ENCODE data around the gene ZFAND3. TPM values are rescaled to one million over a fixed set of nuclear protein-coding genes. Genes with fewer than 3 reads are reported as not detected.

Gene ZFAND3
- total and polyA plus RNA-seq, 4 donors = 24.5 to 152 (median 81.6) TPM

DNA sequence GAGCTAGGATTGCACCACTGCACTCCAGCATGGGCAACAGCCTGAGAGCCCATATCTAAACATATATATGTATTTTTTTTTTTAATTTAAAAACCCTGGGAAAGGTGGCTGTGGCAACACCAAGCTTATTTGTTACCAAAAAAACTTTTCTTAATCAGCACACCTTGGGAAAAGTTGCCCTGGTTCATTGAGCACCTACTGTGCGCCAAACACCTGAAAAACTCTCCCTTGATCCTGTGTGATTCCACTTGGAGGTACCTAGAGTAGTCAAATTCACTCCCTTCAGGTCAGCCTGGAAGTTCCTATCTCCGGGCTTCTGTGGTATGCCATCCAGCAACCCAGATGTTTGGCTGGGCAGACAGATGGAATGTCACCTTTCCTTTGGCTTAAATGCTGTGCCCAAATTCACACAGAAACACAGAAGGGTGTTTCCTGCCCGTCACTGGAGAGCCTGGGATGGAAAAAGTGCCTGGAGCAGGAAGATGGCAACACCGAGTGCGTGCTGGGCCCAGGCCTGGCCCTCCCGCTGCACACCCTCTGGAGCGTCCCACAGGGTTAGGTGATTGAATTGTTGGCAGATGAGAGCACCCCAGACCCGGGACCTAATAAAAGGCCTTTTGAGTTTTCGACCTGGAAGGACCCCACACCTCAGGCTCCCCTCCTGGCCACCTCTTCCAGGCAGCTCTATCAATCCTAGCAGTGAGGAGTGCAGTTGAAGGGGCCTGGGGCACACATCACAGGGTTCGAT is 337.5 kb downstream of the ZFAND3 start:
- no peak overlapping the region for H3K4me3 ChIP-seq (ENCODE audit: low read depth, low read length)
- H3K9me3 ChIP-seq (ENCODE audit: control insufficient read depth, insufficient read depth, low read length) = no peaks in the 10 kb centered on the region
- H3K27me3 ChIP-seq (ENCODE audit: control insufficient read depth, insufficient read depth, low read length) = no peaks in the 10 kb centered on the region
- DNase-seq (ENCODE audit: low read depth in 4 of 6, low spot score in 6 of 6) = no peak
- 100% methylated on average over 5 of the region's 10 CpGs for WGBS (ENCODE audit: insufficient coverage)
- peaks cover 25% of the 10 kb centered on the region for H3K4me1 ChIP-seq (ENCODE audit: control insufficient read depth, insufficient read depth, low read length)
- H3K27ac ChIP-seq (ENCODE audit: low read depth, low read length) = no peak overlapping the region
- peaks cover 49% of the 10 kb centered on the region for H3K36me3 ChIP-seq (ENCODE audit: control insufficient read depth, insufficient read depth, low read length)

DNA sequence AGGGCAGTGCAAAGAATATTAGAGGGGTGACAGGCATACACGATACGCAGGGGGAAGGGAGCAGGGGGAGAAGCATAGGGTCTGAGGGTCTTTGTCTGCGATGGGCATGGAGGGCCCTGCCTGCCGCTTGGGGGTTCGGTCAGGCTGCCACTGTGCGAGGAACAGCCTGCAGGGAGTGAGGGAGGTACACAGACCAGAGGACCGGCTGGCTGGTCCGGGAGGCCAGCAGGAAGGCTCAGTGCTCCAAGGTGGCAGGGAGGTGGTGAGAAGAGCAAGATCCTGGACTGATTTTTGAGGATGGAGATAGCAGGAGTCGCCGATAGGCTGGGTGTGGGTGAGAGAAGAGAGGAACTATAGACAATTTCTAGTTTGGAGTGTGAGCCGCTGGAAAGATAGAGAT is 338.4 kb downstream of the ZFAND3 start:
- WGBS (ENCODE audit: insufficient coverage) = 93% methylated on average over 11 of the region's 11 CpGs
- DNase-seq (ENCODE audit: low read depth in 4 of 6, low spot score in 6 of 6) = no peak
- Histone ChIP-seq H3K36me3 (ENCODE audit: control insufficient read depth, insufficient read depth, low read length) (peaks cover 47% of the 10 kb centered on the region), H3K4me3 (ENCODE audit: low read depth, low read length) (no peak overlapping the region), H3K9me3 (ENCODE audit: control insufficient read depth, insufficient read depth, low read length) (no peaks in the 10 kb centered on the region), H3K27ac (ENCODE audit: low read depth, low read length) (no peak overlapping the region), H3K4me1 (ENCODE audit: control insufficient read depth, insufficient read depth, low read length) (peaks cover 21% of the 10 kb centered on the region), H3K27me3 (ENCODE audit: control insufficient read depth, insufficient read depth, low read length) (no peaks in the 10 kb centered on the region)

DNA sequence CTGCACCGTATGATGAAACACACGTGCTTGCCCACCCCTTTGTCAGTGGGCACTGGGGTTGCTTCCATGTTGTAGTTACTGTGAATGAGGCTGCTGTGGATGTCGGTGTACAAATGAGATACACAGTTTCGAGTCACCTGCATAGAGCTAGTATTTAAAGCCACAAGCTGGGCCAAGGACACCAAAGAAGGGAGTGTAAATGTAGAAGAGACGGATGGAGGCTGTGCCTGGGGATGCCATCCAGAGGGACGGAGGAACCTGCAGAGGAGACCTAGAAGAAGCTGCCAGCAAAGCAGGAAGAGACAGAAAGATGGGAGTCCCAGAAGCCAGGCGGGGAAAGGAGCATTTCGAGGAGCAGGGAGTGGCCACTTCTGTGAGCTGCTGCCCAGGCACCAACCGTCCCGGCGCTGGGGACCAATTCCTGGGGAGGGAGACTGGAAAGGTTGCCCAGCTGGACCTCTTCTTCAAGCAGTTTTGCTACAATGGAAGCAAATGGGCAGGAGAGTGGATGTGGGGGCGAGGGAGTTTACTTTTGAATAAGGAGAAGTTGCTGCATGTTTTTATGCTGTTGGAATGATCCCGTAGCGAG is 339.3 kb downstream of the ZFAND3 start:
- DNase-seq (ENCODE audit: low read depth in 4 of 6, low spot score in 6 of 6) = no peak
- WGBS (ENCODE audit: insufficient coverage) = 81% methylated on average over 14 of the region's 14 CpGs

DNA sequence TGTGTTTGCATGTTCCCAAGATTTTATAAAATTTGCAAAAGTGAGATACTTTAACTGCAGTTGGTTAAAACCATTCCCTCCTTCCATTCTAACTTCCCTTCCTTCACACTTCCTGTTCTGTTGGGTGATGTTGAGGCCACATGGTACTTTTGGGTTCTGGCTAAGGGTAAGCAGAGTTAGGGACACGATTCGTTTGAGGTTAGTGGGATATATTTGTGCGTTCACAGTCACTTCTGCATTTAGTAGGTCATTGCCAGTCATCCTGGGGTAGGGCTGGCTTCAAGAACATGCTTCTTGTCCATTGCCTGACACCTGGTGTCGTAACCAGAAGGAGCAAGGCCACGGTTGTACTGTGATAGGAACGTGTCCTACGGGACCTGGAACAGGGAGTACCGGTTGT is 340.1 kb downstream of the ZFAND3 start:
- Histone ChIP-seq H3K4me1 (ENCODE audit: control insufficient read depth, insufficient read depth, low read length) (peaks cover 11% of the 10 kb centered on the region), H3K36me3 (ENCODE audit: control insufficient read depth, insufficient read depth, low read length) (peaks cover 37% of the 10 kb centered on the region), H3K27me3 (ENCODE audit: control insufficient read depth, insufficient read depth, low read length) (no peaks in the 10 kb centered on the region), H3K27ac (ENCODE audit: low read depth, low read length) (no peak overlapping the region), H3K9me3 (ENCODE audit: control insufficient read depth, insufficient read depth, low read length) (no peaks in the 10 kb centered on the region), H3K4me3 (ENCODE audit: low read depth, low read length) (no peak overlapping the region)
- no peak for DNase-seq (ENCODE audit: low read depth in 4 of 6, low spot score in 6 of 6)
- 58% methylated on average over 3 of the region's 8 CpGs for WGBS (ENCODE audit: insufficient coverage)

More for the DNA sequence above, 339.3 kb downstream of the ZFAND3 start:
- no peaks in the 10 kb centered on the region for H3K9me3 ChIP-seq (ENCODE audit: control insufficient read depth, insufficient read depth, low read length)
- H3K27me3 ChIP-seq (ENCODE audit: control insufficient read depth, insufficient read depth, low read length) = no peaks in the 10 kb centered on the region
- no peak overlapping the region for H3K4me3 ChIP-seq (ENCODE audit: low read depth, low read length)
- peaks cover 42% of the 10 kb centered on the region for H3K36me3 ChIP-seq (ENCODE audit: control insufficient read depth, insufficient read depth, low read length)
- H3K27ac ChIP-seq (ENCODE audit: low read depth, low read length) = no peak overlapping the region
- peaks cover 17% of the 10 kb centered on the region for H3K4me1 ChIP-seq (ENCODE audit: control insufficient read depth, insufficient read depth, low read length)

DNA sequence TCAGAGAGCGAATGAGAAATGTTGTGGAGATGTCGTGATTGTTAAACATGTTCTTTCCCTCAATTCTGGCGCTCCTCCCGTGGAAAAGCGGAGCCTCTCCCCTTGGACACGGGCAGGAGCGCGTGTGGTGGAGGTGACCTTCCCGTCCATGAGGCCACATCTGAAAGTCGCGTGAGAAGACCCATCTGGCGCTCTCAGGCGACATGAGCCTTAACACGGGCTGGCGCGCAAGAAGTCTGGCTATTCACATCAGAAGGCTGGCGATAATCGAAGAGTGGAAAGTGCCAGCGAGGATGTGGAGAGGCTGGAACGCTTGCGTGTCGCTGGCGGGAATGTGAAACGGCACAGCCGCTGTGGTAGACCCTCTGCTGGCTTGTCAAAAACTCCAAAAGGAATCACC is 341.3 kb downstream of the ZFAND3 start:
- no peaks in the 10 kb centered on the region for H3K27me3 ChIP-seq (ENCODE audit: control insufficient read depth, insufficient read depth, low read length)
- no peaks in the 10 kb centered on the region for H3K4me1 ChIP-seq (ENCODE audit: control insufficient read depth, insufficient read depth, low read length)
- H3K27ac ChIP-seq (ENCODE audit: low read depth, low read length) = no peak overlapping the region
- no peak for DNase-seq (ENCODE audit: low read depth in 4 of 6, low spot score in 6 of 6)
- H3K9me3 ChIP-seq (ENCODE audit: control insufficient read depth, insufficient read depth, low read length) = no peaks in the 10 kb centered on the region
- no peak overlapping the region for H3K4me3 ChIP-seq (ENCODE audit: low read depth, low read length)
- peaks cover 28% of the 10 kb centered on the region for H3K36me3 ChIP-seq (ENCODE audit: control insufficient read depth, insufficient read depth, low read length)
- WGBS (ENCODE audit: insufficient coverage) = 94% methylated on average over 25 of the region's 25 CpGs

DNA sequence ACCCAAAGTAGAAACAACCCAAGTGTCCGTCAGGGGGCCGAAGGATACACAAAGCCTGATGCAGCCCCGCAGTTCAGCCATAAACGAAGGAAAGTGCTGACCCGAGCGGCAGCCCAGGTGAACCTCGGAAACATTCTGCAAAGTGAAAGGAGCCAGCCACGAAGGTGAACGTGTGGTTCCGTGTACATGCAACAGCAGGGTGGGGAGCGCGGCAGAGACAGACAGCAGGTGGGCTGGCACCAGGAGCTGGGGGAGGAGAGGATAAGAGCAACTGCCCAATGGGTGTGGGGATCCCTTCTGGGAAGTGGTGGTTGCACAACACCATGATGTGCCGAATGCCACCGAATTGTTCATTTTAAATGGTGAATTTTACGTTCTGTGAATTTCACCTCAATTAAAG is 341.8 kb downstream of the ZFAND3 start:
- no peak overlapping the region for H3K4me3 ChIP-seq (ENCODE audit: low read depth, low read length)
- H3K27ac ChIP-seq (ENCODE audit: low read depth, low read length) = no peak overlapping the region
- H3K36me3 ChIP-seq (ENCODE audit: control insufficient read depth, insufficient read depth, low read length) = peaks cover 28% of the 10 kb centered on the region
- WGBS (ENCODE audit: insufficient coverage) = 94% methylated on average over 12 of the region's 15 CpGs
- no peaks in the 10 kb centered on the region for H3K9me3 ChIP-seq (ENCODE audit: control insufficient read depth, insufficient read depth, low read length)
- no peaks in the 10 kb centered on the region for H3K27me3 ChIP-seq (ENCODE audit: control insufficient read depth, insufficient read depth, low read length)
- no peak for DNase-seq (ENCODE audit: low read depth in 4 of 6, low spot score in 6 of 6)
- H3K4me1 ChIP-seq (ENCODE audit: control insufficient read depth, insufficient read depth, low read length) = no peaks in the 10 kb centered on the region

DNA sequence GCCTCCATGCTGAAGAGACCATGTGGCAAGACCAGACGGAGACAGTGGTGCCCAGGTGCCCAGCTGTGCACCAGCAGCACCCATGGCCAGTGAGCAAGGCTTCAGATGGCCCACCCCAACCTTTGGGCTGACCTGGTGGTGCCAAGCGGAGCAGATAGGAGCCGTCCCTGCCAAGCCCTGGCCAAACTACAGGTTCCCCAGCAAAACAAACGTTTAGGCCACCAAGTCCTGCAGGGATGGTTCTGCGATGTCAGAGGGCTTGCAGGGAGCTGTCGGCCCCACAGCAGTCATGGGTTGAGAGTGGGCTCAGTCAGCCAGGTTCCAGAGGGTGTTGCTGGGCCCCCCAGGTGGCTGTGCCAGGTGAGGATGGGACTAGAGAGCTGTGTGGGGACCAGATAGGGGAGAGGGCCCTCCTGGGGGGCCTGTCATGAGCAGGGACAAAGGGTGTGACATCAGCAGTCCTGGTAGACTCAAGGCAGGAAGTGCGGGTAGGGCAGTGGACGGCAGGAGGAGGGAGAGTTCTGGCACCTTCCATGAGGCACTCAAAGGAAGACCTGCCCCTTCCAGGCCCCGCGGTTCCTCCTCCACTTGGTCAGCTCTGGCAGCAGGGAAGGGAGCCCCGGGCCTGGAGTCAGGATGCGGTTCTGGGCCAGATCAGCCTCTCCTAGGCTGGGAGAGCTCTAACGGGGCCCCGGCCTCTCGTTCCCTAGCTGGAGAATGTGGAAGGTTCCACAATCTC is 342.4 kb downstream of the ZFAND3 start:
- no peaks in the 10 kb centered on the region for H3K4me1 ChIP-seq (ENCODE audit: control insufficient read depth, insufficient read depth, low read length)
- H3K27ac ChIP-seq (ENCODE audit: low read depth, low read length) = no peak overlapping the region
- no peaks in the 10 kb centered on the region for H3K9me3 ChIP-seq (ENCODE audit: control insufficient read depth, insufficient read depth, low read length)
- H3K4me3 ChIP-seq (ENCODE audit: low read depth, low read length) = no peak overlapping the region
- H3K36me3 ChIP-seq (ENCODE audit: control insufficient read depth, insufficient read depth, low read length) = peaks cover 28% of the 10 kb centered on the region
- H3K27me3 ChIP-seq (ENCODE audit: control insufficient read depth, insufficient read depth, low read length) = no peaks in the 10 kb centered on the region
- no peak for DNase-seq (ENCODE audit: low read depth in 4 of 6, low spot score in 6 of 6)
- 90% methylated on average over 15 of the region's 15 CpGs for WGBS (ENCODE audit: insufficient coverage)

DNA sequence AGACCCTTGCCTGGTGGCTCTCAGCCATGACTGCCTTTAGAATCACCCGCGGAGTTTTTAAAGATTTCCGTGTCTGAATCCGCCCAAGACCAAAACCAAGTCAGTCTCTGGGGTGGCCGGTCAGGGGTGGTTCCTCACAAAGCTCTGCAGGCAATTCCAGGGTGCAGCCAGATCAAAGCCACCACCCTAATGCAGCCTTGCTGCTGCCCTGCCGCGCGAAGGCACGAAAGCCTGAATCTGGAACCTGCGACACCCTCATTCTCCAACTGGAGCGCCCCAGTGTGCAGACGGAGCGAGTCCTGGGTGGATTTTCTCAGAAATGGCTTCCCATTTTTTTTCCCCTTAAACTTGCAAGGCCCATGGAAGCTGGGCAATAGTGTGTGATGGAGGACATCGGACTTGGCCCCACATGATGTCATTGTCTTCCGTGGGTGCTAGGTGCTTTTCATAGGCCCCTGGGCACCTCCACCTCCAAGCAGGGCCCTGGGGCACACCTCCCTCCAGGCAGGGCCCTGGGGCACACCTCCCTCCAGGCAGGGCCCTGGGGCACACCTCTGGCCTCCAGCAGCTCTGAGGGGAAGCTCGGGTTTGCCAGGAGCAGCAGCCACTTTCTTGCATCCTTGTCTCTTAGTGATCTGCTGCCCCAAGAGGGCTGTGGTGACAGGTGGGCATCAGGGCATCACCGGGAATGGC is 343.1 kb downstream of the ZFAND3 start:
- DNase-seq (ENCODE audit: low read depth in 4 of 6, low spot score in 6 of 6) = no peak
- Histone ChIP-seq H3K4me3 (ENCODE audit: low read depth, low read length) (no peak overlapping the region), H3K27ac (ENCODE audit: low read depth, low read length) (no peak overlapping the region), H3K27me3 (ENCODE audit: control insufficient read depth, insufficient read depth, low read length) (no peaks in the 10 kb centered on the region), H3K9me3 (ENCODE audit: control insufficient read depth, insufficient read depth, low read length) (no peaks in the 10 kb centered on the region), H3K36me3 (ENCODE audit: control insufficient read depth, insufficient read depth, low read length) (peaks cover 28% of the 10 kb centered on the region), H3K4me1 (ENCODE audit: control insufficient read depth, insufficient read depth, low read length) (peaks cover 3% of the 10 kb centered on the region)
- WGBS (ENCODE audit: insufficient coverage) = 89% methylated on average over 17 of the region's 17 CpGs

DNA sequence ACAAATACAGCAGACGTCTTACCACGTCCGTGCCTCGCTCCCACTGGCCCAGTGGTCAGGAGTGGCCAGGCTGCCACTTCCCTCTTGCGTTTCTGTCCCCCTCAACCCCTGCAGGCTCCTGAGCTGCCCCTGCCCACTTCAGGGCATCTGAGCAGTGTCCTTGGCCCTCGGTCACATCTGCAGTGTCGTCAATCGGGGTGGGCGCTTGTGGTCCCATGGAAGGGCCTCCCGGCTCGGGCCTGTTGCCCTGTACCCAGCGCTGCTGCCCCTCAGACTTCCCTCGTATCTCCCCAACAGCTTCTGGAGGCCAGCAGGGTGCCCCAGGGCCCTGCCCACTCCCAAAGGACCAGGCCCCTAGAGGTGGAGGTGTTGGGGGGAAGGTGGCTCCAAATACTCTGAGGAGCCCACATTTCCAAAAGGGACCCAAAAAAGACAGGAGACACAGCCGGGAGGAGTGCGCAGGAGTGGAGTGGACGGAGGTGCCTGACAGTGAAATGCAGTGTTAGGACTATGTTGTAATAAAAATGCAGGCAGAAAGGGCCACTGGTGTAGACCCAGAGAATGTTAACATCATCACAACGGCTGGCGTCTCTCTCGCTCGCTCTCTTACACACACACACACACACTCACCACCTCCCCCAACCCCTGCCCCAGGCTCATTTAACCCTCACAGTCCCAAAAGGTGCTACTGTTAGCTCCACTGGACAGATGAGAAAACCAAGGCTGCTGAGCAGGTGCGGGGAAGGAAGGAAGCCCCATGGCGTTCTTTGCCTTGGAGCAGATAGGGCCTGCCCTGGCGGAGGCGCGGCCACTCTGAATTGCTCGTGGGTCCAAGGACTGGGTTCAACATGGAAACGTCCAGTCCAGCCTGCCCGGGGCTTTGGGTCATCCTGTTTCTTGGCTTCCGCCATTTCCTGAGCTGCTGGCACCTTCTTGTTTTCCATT is 343.9 kb downstream of the ZFAND3 start:
- Histone ChIP-seq H3K27me3 (ENCODE audit: control insufficient read depth, insufficient read depth, low read length) (no peaks in the 10 kb centered on the region), H3K27ac (ENCODE audit: low read depth, low read length) (no peak overlapping the region), H3K4me3 (ENCODE audit: low read depth, low read length) (no peak overlapping the region), H3K9me3 (ENCODE audit: control insufficient read depth, insufficient read depth, low read length) (no peaks in the 10 kb centered on the region), H3K4me1 (ENCODE audit: control insufficient read depth, insufficient read depth, low read length) (peaks cover 9% of the 10 kb centered on the region), H3K36me3 (ENCODE audit: control insufficient read depth, insufficient read depth, low read length) (peaks cover 34% of the 10 kb centered on the region)
- WGBS (ENCODE audit: insufficient coverage) = 89% methylated on average over 27 of the region's 29 CpGs
- no peak for DNase-seq (ENCODE audit: low read depth in 4 of 6, low spot score in 6 of 6)

Data from spinal cord (tissue), 10 donors.